Activated CD8-positive, alpha-beta memory T cell treated with anti-CD3 and anti-CD28 coated beads, Interleukin-2, amount 50 U/mL, for 24 hours (primary cell): ENCODE results near the gene LHFPL5.

Source experiments
- DNase-seq: peaks from one replicate; pipeline ENCODE4 v3.0.0-alpha.2; 2020; ENCODE audit errors: extremely low read depth

The LHFPL5 gene

GRCh38 chr6:35856250-35856649 lies 51.1 kb downstream of the LHFPL5 start:
- DNase-seq, result no peak

- DNase-seq, result no peak
Measured at GRCh38 chr6:35857853-35858252, 52.7 kb downstream of the LHFPL5 start.

- no peak for DNase-seq
Measured at GRCh38 chr6:35859367-35859766, 54.2 kb downstream of the LHFPL5 start.
